Keratinocyte (primary cell): ENCODE measurements around the gene NELL1.

Experiments used
- CTCF ChIP-seq, 3 experiments: IDR thresholded peaks in 1 of 3; conservative IDR thresholded peaks in 1 of 3; optimal IDR thresholded peaks in 1 of 3; 2 replicates in 2 of 3; 3 replicates in 1 of 3; pipeline versions ENCODE3 to v1.5.1; 2011; ENCODE audit warnings: low read length in 3 of 3, mild to moderate bottlenecking in 3 of 3, moderate library complexity in 2 of 3, control low read depth in 1 of 3, inconsistent platforms in 1 of 3; ENCODE audit not compliant: insufficient read depth in 2 of 3; ENCODE audit errors: extremely low read depth in 1 of 3
- EZH2 ChIP-seq: IDR thresholded peaks from one replicate; pipeline ENCODE4 v1.6.1; 2012; ENCODE audit warnings: inconsistent platforms, mild to moderate bottlenecking, low read length, moderate library complexity

DNA sequence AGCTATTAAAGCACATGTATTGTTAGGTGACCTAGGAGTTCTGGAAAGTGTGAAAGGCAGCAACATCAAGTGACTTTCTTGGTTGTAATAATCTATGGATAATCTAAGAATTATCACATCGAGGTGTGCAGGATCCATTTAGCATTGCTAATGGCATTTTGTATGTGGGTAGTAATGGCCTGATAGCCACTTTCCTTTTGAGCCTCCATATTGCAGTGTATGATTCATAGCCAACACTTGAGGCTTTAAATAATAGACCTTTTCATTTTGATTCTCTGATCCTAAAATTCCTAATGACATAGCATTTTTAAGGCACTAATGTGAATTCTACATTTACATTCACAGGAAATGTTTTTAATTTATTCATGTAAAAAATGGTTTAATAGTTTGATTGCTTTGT is 759.4 kb downstream of the NELL1 start:
- no peak for TF ChIP-seq CTCF (optimal IDR thresholded peaks at IDR 0.05 in 1 of 3, IDR thresholded peaks at IDR 0.05 in 1 of 3, conservative IDR thresholded peaks at IDR 0.05 in 1 of 3; ENCODE audit: extremely low read depth in 1 of 3, insufficient read depth in 2 of 3, low read length in 3 of 3)
- TF ChIP-seq EZH2: no peak
